Parathyroid adenoma (tissue), 2 donors: Measurements from ENCODE around the gene HLA-DQA2.
"Not testable (repeated sequence)": the region's sequence is repeated elsewhere in the genome, so short reads cannot be mapped to it uniquely, and the experiment has no call there.

Experiments
- H2AFZ ChIP-seq: fragments of 300-600 bp; sonication (generic); one replicate; pipeline ENCODE4 v1.7.0; 2017; ENCODE audit warnings: antibody characterized with exemption, mild to moderate bottlenecking
- H3K27ac ChIP-seq: fragments of 300-600 bp; sonication (generic); one replicate; pipeline ENCODE4 v1.7.0; 2017
- H3K27me3 ChIP-seq: fragments of 300-600 bp; sonication (generic); one replicate; pipeline ENCODE4 v1.7.0; 2017; ENCODE audit warnings: low read length; ENCODE audit not compliant: control insufficient read depth, insufficient read depth
- H3K36me3 ChIP-seq: fragments of 300-600 bp; sonication (generic); one replicate; pipeline ENCODE4 v1.7.0; 2017; ENCODE audit warnings: low read length; ENCODE audit not compliant: control insufficient read depth, insufficient read depth
- H3K4me1 ChIP-seq: fragments of 300-600 bp; sonication (generic); one replicate; pipeline ENCODE4 v1.7.0; 2017; ENCODE audit warnings: control low read depth
- H3K4me2 ChIP-seq: fragments of 300-600 bp; sonication (generic); one replicate; pipeline ENCODE4 v1.7.0; 2017; ENCODE audit warnings: low read length
- H3K4me3 ChIP-seq: fragments of 300-600 bp; sonication (generic); one replicate; pipeline ENCODE4 v1.7.0; 2017; ENCODE audit warnings: low read depth, low read length
- H3K79me2 ChIP-seq: fragments of 300-600 bp; sonication (generic); one replicate; pipeline ENCODE4 v1.7.0; 2017; ENCODE audit warnings: control low read depth
- H3K9ac ChIP-seq: fragments of 300-600 bp; sonication (generic); one replicate; pipeline ENCODE4 v1.7.0; 2017; ENCODE audit warnings: mild to moderate bottlenecking
- H3K9me3 ChIP-seq: fragments of 300-600 bp; sonication (generic); one replicate; pipeline ENCODE4 v1.7.0; 2017; ENCODE audit warnings: low read length; ENCODE audit not compliant: control insufficient read depth
- TF ChIP-seq, protein P1 (sequence below): fragments of 300-600 bp; sonication (generic); IDR thresholded peaks from one replicate; pipeline ENCODE4 v1.7.0; 2017; ENCODE audit warnings: antibody characterized with exemption, mild to moderate bottlenecking
- donor health status: primary hyperparathyroidism.

Gene HLA-DQA2

DNA sequence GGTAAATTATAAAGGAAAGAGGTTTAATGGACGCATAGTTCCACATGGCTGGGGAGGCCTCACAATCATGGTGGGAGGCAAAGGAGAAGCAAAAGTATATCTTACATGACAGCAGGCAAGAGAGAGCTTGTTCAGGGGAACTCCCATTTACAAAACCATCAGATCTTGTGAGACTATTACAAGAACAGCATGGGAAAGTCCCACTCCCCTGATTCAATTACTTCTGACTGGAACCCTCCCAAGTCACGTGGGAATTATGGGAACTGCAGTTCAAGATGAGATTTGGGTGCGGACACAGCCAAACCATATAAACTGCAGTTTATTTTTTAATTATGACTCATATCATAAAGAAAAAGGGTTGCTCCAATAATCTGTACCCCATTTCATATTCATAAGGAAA is 22.3 kb upstream of the HLA-DQA2 start:
- no peaks in the 10 kb centered on the region for H3K4me1 ChIP-seq
- H3K9me3 ChIP-seq, result no peaks in the 10 kb centered on the region
- H3K79me2 ChIP-seq, result no peaks in the 10 kb centered on the region
- no peak overlapping the region for H3K4me2 ChIP-seq
- TF ChIP-seq, protein P1, sequence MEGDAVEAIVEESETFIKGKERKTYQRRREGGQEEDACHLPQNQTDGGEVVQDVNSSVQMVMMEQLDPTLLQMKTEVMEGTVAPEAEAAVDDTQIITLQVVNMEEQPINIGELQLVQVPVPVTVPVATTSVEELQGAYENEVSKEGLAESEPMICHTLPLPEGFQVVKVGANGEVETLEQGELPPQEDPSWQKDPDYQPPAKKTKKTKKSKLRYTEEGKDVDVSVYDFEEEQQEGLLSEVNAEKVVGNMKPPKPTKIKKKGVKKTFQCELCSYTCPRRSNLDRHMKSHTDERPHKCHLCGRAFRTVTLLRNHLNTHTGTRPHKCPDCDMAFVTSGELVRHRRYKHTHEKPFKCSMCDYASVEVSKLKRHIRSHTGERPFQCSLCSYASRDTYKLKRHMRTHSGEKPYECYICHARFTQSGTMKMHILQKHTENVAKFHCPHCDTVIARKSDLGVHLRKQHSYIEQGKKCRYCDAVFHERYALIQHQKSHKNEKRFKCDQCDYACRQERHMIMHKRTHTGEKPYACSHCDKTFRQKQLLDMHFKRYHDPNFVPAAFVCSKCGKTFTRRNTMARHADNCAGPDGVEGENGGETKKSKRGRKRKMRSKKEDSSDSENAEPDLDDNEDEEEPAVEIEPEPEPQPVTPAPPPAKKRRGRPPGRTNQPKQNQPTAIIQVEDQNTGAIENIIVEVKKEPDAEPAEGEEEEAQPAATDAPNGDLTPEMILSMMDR, result no peak
- no peaks in the 10 kb centered on the region for H3K36me3 ChIP-seq
- no peak overlapping the region for H3K4me3 ChIP-seq
- H3K27me3 ChIP-seq, result no peaks in the 10 kb centered on the region
- no peak overlapping the region for H2AFZ ChIP-seq
- H3K27ac ChIP-seq, result no peak overlapping the region
- no peak overlapping the region for H3K9ac ChIP-seq

DNA sequence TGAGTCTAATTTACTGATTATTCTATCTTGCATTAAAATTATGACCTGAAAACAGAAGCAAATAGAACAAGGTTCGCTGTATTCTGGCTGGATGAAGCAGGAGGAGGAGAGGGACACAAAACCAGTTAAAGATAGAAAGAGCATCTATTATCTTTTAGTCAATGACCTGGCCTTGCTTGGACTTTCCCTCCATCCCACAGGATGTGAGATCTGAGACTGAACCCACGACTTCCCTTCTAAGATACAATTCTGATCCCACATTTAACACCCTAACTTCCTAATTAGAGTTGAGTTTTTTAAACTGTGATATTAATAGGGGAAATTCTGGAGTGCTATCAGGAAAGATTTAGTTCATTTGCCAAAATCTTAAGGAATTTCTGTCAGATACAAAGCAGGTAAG is 3.1 kb upstream of the HLA-DQA2 start:
- TF ChIP-seq, protein P1, result no peak
- no peak overlapping the region for H3K9ac ChIP-seq
- H3K4me3 ChIP-seq, result no peak overlapping the region
- H3K4me1 ChIP-seq, result no peaks in the 10 kb centered on the region
- no peak overlapping the region for H3K27ac ChIP-seq
- H2AFZ ChIP-seq, result no peak overlapping the region
- H3K9me3 ChIP-seq, result no peaks in the 10 kb centered on the region
- no peaks in the 10 kb centered on the region for H3K79me2 ChIP-seq
- H3K36me3 ChIP-seq, result no peaks in the 10 kb centered on the region
- no peak overlapping the region for H3K4me2 ChIP-seq
- H3K27me3 ChIP-seq, result no peaks in the 10 kb centered on the region

DNA sequence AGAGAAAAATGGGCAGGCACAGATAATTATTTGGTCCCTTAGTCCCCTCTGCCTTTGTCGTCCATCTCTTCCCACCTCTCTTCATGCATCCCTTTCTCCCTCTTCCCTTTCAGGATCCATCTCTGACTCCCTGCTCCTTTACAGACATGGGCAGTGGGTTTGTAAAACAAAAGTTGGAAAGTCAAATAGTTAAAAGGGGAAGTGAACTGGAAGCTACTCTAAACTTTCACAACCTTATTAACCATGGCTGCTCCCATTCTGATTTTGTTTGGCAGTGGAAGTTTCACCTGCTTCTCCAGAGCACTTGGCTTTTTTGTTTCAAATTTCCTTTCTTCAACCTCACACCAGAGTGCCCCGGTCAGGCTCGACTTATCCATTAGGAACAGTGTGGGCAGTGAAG is 1.2 kb downstream of the HLA-DQA2 start:
- no peaks in the 10 kb centered on the region for H3K27me3 ChIP-seq

DNA sequence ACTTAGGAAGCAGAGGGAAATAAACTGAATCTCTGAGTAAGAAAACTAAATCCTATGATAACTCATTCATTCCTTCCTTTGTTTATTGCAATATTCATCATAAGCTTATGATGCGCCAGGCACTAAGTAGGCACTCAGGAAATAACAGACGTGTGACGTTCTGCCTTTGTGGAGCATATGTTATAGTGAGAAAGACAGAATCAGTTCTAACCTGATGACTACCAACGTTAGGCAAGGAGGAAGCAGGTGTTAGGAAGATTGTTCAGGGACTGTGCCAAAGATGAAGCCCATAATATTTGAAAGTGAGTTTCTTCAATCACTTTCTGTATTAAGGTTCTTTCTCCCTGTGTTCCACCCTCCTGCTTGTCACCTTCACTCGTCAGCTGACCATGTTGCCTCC is 3.6 kb downstream of the HLA-DQA2 start:
- H2AFZ ChIP-seq, result no peak overlapping the region
- TF ChIP-seq, protein P1, result no peak
- no peaks in the 10 kb centered on the region for H3K79me2 ChIP-seq
- H3K4me1 ChIP-seq, result no peaks in the 10 kb centered on the region
- H3K9ac ChIP-seq, result no peak overlapping the region
- H3K27ac ChIP-seq, result no peak overlapping the region
- H3K9me3 ChIP-seq, result no peaks in the 10 kb centered on the region
- H3K36me3 ChIP-seq, result no peaks in the 10 kb centered on the region
- no peaks in the 10 kb centered on the region for H3K27me3 ChIP-seq
- no peak overlapping the region for H3K4me2 ChIP-seq
- no peak overlapping the region for H3K4me3 ChIP-seq

More for the DNA sequence above, 1.2 kb downstream of the HLA-DQA2 start:
- H3K27ac ChIP-seq, result no peak overlapping the region
- H3K36me3 ChIP-seq, result no peaks in the 10 kb centered on the region
- no peak overlapping the region for H3K4me2 ChIP-seq
- H3K9me3 ChIP-seq, result no peaks in the 10 kb centered on the region
- H2AFZ ChIP-seq, result no peak overlapping the region
- H3K79me2 ChIP-seq, result no peaks in the 10 kb centered on the region
- H3K4me1 ChIP-seq, result no peaks in the 10 kb centered on the region
- no peak overlapping the region for H3K4me3 ChIP-seq
- TF ChIP-seq, protein P1, result no peak
- no peak overlapping the region for H3K9ac ChIP-seq

DNA sequence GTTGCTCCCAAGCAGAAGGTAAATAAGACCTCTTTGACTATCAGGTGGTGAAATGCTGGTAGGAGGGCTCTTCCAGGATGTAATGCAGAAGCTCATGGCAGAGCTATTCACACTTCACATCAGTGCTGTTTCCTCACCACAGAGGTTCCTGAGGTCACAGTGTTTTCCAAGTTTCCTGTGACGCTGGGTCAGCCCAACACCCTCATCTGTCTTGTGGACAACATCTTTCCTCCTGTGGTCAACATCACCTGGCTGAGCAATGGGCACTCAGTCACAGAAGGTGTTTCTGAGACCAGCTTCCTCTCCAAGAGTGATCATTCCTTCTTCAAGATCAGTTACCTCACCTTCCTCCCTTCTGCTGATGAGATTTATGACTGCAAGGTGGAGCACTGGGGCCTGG is 4.5 kb downstream of the HLA-DQA2 start:
- not testable (repeated sequence) for H3K9me3 ChIP-seq, H3K4me2 ChIP-seq, H3K27me3 ChIP-seq, H3K4me1 ChIP-seq, H3K4me3 ChIP-seq, H3K27ac ChIP-seq, H2AFZ ChIP-seq, H3K9ac ChIP-seq, H3K36me3 ChIP-seq, H3K79me2 ChIP-seq
